Measurements from ENCODE around the gene TRIM63. TPM values are rescaled to one million over a fixed set of nuclear protein-coding genes. Genes with fewer than 3 reads are reported as not detected.

TRIM63 gene
- total and polyA plus RNA-seq, 2 donors (not counting 1 experiment from before 2014, with no cell fraction given) = not detected

DNA sequence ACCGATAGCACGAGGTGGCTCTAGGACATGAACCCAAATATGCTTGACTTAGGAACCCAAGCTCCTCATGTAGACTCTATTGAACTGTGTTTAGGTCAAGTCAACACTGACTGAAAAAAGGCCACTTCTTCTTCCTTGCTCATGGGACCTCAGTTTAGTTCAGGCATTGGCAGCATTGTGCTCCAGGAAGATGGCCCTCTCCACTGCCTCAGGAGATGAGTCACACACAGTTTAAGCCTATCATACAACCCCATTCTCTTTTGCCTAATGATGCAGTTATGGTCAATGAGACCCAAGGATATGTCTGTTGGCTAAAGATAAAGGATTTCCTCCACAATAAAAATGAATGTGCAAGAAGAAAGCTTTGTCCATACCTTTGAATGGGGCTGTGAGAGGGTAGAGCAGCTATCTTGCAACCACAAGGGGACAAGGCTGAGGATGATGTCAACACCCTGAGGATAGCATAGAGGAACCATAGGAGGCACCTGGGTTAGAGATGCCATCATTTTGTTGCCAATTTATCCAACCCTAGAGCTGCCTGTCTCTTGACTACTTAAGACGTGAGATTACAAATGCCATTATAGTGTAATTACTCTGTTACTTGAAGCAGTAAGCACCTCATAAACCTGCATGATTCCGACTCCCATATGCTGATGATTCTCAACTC lies 3.0 kb upstream of the TRIM63 start:
- no peaks in the 10 kb centered on the region for H3K36me3 ChIP-seq (ENCODE audit: control insufficient read depth, insufficient read depth, low read length)
- no peak overlapping the region for H2AFZ ChIP-seq (ENCODE audit: low read length)
- no peak overlapping the region for H3K9ac ChIP-seq (ENCODE audit: insufficient read depth, low read length)
- no peaks in the 10 kb centered on the region for H3K9me3 ChIP-seq (ENCODE audit: control insufficient read depth, insufficient read depth, low read depth, low read length)
- H3K79me2 ChIP-seq (ENCODE audit: control insufficient read depth, insufficient read depth, low read length) = no peaks in the 10 kb centered on the region
- no peak for DNase-seq (ENCODE audit: low read depth in 2 of 2)
- TF ChIP-seq, protein P1, sequence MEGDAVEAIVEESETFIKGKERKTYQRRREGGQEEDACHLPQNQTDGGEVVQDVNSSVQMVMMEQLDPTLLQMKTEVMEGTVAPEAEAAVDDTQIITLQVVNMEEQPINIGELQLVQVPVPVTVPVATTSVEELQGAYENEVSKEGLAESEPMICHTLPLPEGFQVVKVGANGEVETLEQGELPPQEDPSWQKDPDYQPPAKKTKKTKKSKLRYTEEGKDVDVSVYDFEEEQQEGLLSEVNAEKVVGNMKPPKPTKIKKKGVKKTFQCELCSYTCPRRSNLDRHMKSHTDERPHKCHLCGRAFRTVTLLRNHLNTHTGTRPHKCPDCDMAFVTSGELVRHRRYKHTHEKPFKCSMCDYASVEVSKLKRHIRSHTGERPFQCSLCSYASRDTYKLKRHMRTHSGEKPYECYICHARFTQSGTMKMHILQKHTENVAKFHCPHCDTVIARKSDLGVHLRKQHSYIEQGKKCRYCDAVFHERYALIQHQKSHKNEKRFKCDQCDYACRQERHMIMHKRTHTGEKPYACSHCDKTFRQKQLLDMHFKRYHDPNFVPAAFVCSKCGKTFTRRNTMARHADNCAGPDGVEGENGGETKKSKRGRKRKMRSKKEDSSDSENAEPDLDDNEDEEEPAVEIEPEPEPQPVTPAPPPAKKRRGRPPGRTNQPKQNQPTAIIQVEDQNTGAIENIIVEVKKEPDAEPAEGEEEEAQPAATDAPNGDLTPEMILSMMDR (conservative IDR thresholded peaks at IDR 0.05 in 1 of 2, IDR thresholded peaks at IDR 0.05 in 1 of 2; ENCODE audit: low read depth in 1 of 2, low read length in 2 of 2) = no peak
- H3K27ac ChIP-seq (ENCODE audit: insufficient read depth, low read length) = no peak overlapping the region
- H3K27me3 ChIP-seq (ENCODE audit: control insufficient read depth, insufficient read depth, low read length) = peaks cover 17% of the 10 kb centered on the region
- no peak overlapping the region for H3K4me3 ChIP-seq (replicated peaks in 1 of 4; ENCODE audit: control extremely low read depth in 1 of 4, insufficient read depth in 1 of 4, low read depth in 3 of 4, low read length in 4 of 4)
- no peaks in the 10 kb centered on the region for H4K20me1 ChIP-seq (ENCODE audit: control insufficient read depth, extremely low read depth, insufficient read depth, low read length)
- H3K4me2 ChIP-seq (ENCODE audit: extremely low read depth, insufficient read depth, low read length) = no peak overlapping the region
- no peaks in the 10 kb centered on the region for H3K4me1 ChIP-seq (ENCODE audit: control insufficient read depth, extremely low read depth, insufficient read depth, low read length)

DNA sequence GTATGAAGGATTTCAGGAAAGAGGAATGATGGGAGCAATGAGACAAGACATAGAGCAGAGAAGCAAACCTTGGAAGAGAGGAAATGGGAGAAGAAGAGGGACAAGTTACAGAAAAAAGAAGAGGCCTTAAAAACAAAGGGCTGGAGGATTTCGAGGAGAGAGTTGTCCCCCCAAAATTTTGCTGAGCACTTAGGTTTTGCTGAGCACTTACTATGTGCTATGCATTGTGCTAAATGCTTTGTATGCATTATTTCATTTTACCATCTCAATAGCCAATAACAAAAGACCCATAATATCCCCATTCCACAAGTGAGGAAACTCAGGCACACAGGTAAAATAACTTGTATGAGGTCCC lies 2.5 kb upstream of the TRIM63 start:
- Histone ChIP-seq H4K20me1 (ENCODE audit: control insufficient read depth, extremely low read depth, insufficient read depth, low read length) (no peaks in the 10 kb centered on the region), H3K4me1 (ENCODE audit: control insufficient read depth, extremely low read depth, insufficient read depth, low read length) (no peaks in the 10 kb centered on the region), H3K27ac (ENCODE audit: insufficient read depth, low read length) (no peak overlapping the region), H3K79me2 (ENCODE audit: control insufficient read depth, insufficient read depth, low read length) (no peaks in the 10 kb centered on the region), H3K9ac (ENCODE audit: insufficient read depth, low read length) (no peak overlapping the region), H3K4me2 (ENCODE audit: extremely low read depth, insufficient read depth, low read length) (no peak overlapping the region), H3K9me3 (ENCODE audit: control insufficient read depth, insufficient read depth, low read depth, low read length) (no peaks in the 10 kb centered on the region), H3K4me3 (replicated peaks in 1 of 4; ENCODE audit: control extremely low read depth in 1 of 4, insufficient read depth in 1 of 4, low read depth in 3 of 4, low read length in 4 of 4) (no peak overlapping the region), H3K27me3 (ENCODE audit: control insufficient read depth, insufficient read depth, low read length) (peaks cover 15% of the 10 kb centered on the region), H2AFZ (ENCODE audit: low read length) (no peak overlapping the region), H3K36me3 (ENCODE audit: control insufficient read depth, insufficient read depth, low read length) (no peaks in the 10 kb centered on the region)
- no peak for DNase-seq (ENCODE audit: low read depth in 2 of 2)
- TF ChIP-seq, protein P1 (conservative IDR thresholded peaks at IDR 0.05 in 1 of 2, IDR thresholded peaks at IDR 0.05 in 1 of 2; ENCODE audit: low read depth in 1 of 2, low read length in 2 of 2) = no peak

DNA sequence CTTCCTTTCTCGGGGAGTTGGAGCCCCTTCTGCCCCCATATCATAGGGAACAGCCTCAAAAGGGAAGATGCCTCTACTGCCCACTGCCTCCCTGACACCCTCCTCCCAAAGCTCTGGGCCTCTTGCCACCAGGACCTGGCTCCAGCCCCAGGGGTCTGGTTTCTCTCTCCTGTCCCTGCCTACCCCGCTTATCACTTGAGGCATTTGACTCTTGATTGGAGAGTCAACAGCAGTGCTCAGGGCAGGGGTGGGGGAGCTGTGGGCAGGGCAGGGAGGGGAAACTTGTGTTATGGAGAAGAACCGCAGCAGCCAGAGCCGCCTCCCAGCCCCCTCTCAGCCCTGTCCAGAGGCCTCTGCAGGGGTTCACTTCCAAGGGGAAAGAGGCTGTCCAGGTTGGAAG lies 573 bp downstream of the TRIM63 start:
- no peaks in the 10 kb centered on the region for H3K4me1 ChIP-seq (ENCODE audit: control insufficient read depth, extremely low read depth, insufficient read depth, low read length)
- no peak overlapping the region for H2AFZ ChIP-seq (ENCODE audit: low read length)
- H3K36me3 ChIP-seq (ENCODE audit: control insufficient read depth, insufficient read depth, low read length) = no peaks in the 10 kb centered on the region
- TF ChIP-seq, protein P1 (conservative IDR thresholded peaks at IDR 0.05 in 1 of 2, IDR thresholded peaks at IDR 0.05 in 1 of 2; ENCODE audit: low read depth in 1 of 2, low read length in 2 of 2) = no peak
- no peak for TF ChIP-seq EZH2 (IDR thresholded peaks at IDR 0.05; ENCODE audit: low read length, missing control alignments)
- H3K9ac ChIP-seq (ENCODE audit: insufficient read depth, low read length) = no peak overlapping the region
- H3K79me2 ChIP-seq (ENCODE audit: control insufficient read depth, insufficient read depth, low read length) = no peaks in the 10 kb centered on the region
- H3K4me3 ChIP-seq (replicated peaks in 1 of 4; ENCODE audit: control extremely low read depth in 1 of 4, insufficient read depth in 1 of 4, low read depth in 3 of 4, low read length in 4 of 4) = no peak overlapping the region
- no peaks in the 10 kb centered on the region for H4K20me1 ChIP-seq (ENCODE audit: control insufficient read depth, extremely low read depth, insufficient read depth, low read length)
- no peak overlapping the region for H3K4me2 ChIP-seq (ENCODE audit: extremely low read depth, insufficient read depth, low read length)
- H3K27ac ChIP-seq (ENCODE audit: insufficient read depth, low read length) = no peak overlapping the region
- H3K9me3 ChIP-seq (ENCODE audit: control insufficient read depth, insufficient read depth, low read depth, low read length) = no peaks in the 10 kb centered on the region
- DNase-seq (ENCODE audit: low read depth in 2 of 2) = no peak
- H3K27me3 ChIP-seq (ENCODE audit: control insufficient read depth, insufficient read depth, low read length) = peaks cover 19% of the 10 kb centered on the region
